DMS 273 (cell line): Measurements from ENCODE around the gene KRT77.
"Not testable (repeated sequence)": the region's sequence is repeated elsewhere in the genome, so short reads cannot be mapped to it uniquely, and the experiment has no call there.

Experiments used
- DNase-seq: peaks from one replicate; lab custom pipeline; 2025; ENCODE audit not compliant: unreplicated experiment; lab: John Stamatoyannopoulos, UW

KRT77 gene

DNA sequence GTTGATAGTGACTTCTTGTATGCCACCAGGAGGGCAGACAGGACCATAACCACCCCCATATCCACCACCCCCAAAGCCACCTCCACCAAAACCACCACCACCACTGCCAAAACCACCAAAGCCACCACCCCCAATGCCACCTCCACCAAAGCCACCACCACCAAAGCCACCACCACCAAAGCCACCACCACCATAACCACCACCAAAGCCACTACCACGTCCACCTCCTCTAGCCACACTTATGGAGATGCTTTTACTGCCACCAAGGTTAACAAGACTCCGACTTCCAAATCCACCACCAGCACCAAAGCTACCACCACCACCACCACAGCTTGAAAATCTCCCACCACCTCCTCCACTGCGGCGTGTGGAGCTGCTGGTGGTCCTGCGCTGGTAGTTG, 23.4 kb downstream of the KRT77 start:
- DNase-seq = no peak

DNA sequence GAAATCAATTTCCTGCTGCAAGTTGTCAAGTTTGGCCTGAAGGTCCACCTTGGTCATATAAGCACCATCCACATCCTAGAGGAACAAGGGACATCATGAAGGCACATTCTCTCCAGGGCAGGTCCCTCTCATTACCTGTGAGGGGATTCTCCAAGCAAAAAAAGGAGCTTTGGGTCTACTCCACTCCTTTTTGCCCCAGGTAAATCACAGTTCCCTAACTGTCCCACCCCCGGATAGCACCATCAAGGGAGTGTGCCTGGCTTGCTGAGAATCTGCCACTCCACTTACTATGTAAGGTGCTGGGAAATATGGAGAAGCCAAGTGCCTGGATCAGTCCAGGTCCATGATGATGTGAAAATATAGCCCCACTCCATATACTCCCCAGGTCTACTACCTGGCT, 25.7 kb downstream of the KRT77 start:
- DNase-seq = no peak

DNA sequence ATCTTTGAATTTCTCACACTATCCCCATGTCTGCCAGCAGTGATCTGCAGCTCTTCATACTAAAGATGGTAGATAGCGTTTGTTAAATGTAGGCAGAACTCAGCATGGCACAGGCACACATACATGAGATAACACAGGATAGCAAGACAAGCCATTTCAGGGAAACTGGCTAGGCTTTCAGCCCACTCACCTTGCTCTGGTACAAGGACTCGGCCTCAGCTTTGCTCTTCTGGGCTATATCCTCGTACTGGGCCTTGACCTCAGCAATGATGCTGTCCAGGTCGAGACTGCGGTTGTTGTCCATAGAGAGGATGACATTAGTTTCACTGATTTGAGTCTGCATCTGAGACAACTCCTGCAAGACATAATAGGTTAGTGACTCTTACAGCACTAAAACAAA, 26.2 kb downstream of the KRT77 start:
- no peak for DNase-seq

DNA sequence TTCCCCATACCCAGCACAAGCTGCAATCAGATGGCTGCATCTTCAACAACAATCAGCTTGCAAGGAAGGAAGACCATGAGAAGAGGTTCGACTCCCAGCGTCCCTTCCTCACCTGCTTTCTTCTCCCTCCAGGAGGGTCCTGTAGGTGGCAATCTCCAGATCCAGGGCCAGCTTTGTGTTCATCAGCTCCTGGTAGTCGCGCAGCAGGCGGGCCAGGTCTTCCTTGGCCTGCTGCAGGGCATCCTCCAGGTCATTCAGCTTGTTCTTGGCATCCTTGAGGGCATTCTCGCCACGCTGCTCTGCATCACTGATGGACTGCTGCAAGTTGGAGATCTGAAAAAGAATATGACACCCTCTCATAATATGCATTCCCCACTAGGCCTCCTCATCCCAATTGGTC, 27.2 kb downstream of the KRT77 start:
- DNase-seq = no peak

DNA sequence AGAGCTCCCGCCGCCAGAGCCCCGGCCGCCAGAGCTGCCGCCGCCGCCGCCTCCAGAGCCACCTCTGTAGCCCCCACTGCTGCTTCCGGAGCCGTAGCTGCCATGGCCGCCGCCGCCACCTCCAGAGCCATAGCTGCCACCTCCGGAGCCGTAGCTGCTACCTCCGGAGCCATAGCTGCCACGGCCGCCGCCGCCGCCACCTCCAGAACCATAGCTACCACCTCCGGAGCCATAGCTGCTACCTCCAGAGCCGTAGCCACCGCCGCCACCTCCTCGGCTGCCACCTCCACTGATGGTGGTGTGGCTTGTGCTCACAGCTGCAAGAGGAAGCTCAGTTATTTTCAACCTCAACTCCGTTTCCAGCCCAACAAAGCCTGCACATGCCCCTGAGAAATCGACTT, 28.0 kb downstream of the KRT77 start:
- DNase-seq = no peak

DNA sequence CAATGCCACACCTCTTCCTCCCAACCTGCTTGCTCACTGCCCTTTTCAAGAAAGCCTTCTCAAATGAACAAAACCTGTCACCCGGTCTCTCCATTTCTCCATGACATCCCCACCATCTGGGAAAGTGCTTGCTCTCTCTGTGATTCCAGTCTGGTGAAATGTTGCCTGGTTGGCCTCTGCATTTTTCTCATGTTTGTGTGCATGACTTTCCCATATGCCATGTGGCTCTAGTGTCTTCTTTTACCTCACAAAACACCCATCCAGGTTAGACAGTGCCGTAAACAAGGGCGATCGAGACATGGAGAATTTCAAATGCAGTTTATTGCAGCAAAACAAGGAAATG, 28.9 kb downstream of the KRT77 start:
- DNase-seq = no peak

DNA sequence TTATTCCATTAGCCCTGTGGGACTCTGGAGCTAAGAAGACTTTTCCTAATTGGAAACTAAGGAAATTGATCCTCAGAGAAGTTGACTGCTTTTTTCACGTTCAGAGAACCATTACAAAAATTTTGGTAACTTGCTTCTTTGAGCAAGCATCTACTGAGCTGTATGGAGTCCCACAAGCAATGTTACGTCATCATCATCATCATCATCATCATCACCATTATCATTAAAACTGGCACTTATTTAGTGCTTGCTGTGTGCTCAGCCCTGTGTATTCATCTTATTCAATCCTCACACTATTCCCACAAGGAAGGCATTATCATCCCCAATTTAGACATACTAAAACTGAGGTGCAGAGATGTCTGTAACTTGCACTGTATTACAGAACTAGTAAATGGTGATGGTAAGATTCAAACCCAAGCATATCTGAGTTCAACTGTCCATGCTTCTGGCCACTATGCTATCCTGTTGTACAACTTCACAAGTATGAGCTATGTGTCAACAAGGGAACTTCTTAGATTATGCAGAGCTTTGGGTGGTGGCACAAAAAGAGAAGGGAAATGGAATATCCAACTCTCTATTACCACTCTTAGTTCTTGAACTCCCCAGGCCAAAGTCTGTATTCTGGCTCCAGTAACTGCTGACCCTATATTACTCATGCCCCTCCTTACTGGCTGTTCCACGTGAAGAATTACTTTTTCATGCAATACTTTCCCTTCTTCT, 29.5 kb downstream of the KRT77 start:
- no peak for DNase-seq

DNA sequence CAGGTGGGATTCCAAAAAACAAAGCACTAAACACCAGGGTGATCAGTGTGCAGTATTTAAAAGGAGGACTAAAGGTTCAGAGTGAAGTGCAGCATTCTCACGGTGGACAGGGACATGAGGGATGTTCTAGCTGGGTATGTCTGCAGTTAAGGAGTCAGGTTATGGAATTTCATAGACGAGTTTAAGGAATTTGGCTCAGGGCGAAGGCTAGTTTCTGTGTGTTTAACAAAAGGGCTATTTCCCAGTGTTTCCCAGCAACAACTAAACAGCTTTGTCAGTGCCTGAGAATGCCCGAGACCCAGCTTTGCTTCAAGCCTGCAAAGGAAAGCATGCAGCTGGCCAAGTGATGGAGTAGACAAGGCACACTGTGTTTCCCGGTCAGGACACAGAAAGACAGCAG, 30.1 kb downstream of the KRT77 start:
- no peak for DNase-seq

DNA sequence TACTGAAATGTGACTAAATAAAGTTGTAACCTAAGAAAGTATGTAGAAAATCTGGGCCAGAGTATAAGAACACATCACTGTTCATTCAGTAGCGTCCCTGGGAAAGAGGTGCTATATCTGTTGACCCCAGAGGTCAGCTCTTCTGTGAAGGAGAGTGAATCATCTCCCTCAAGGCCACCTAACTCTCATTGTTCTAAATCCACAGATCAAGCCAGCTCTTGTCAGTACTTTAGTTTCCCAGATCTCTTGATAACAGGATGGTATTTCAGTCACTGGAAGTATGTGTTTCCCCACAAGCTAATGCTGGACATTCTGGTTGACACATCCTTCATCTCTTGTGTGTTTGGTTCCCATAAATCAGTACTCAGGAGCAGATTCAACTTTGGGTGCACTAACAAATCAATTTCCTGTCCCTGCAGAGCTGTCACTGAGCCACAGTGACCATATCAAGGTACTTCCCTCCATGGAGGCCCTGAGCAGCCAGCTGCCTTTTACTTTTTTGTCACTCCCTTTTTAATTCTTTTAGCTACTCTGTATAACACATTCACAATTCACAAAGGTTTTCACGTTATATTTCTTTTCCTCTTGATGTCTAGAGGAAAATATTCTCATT, 30.9 kb downstream of the KRT77 start:
- DNase-seq = no peak

DNA sequence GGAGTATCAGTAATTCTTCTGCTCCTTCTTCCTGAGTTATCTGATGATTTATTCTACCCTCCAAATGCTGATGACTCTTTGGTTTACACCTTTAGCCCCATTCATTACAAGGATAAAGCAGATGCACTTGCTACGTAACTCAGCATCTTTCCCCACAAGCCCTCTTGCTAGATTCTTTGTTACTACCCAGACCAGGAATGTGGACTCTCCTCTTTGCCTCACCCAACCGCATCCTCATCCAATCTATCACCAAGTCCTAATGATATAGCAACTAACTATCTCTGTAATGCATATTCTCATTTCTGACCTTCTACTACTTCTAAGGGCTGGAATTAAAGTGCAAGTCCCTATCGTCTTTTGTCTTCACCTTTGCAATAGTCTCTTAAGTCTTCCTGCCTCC, 32.4 kb downstream of the KRT77 start:
- DNase-seq = no peak

DNA sequence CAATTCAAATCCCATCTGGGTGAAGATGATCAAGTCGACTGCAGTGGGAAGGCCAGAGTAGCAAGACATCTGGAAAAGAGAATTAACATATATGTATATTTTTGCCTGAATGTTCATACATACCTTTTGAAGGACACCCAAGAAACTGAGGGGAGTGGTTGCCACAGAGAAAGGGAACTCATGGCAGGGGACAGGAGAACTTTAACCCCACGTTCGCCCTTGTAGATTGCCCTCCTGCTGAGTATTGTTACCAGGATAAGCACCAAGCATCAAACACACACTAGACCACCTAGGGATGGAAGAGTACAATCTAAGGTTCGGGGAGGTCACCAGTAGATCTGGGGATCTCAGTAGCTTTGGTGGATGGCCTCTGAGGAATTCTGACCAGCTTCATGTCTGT, 32.8 kb downstream of the KRT77 start:
- no peak for DNase-seq

DNA sequence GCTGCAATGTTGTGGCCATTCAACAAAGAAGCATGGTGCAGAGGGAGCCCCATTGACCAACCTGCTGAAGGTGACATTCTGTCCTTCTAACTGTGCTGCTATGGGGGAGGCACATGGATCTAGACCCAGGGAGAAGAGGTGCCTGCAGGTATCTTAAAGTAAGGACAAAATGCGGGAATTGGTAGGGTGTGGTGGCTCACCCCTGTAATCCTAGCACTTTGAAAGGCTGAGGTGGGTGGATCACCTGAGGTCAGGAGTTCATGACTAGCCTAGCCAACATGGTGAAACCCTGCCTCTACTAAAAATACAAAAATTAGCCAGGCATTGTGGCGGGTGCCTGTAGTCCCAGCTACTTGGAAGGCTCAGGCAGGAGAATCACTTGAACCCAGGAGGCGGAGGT, 33.4 kb downstream of the KRT77 start:
- not testable (repeated sequence) for DNase-seq

DNA sequence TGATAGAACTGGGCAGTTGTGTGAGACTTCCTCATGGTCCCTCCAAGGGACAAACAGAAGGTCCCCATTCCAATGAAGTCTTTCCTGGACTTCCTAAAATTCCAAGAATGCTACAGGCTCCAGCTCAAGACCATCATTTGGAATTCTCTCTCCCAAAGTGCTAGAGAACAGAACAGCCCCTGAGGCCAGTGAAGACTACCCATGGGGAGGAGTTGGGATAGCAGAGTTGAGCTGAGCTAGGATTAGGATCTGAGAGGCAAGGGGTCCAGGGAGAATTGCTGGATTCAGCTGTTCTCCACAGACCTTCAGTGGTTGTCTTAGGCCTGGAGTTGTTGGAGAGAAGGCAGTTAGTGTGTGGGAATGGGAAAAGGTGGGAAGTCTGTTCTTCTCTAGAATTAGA, 33.9 kb downstream of the KRT77 start:
- DNase-seq = no peak

DNA sequence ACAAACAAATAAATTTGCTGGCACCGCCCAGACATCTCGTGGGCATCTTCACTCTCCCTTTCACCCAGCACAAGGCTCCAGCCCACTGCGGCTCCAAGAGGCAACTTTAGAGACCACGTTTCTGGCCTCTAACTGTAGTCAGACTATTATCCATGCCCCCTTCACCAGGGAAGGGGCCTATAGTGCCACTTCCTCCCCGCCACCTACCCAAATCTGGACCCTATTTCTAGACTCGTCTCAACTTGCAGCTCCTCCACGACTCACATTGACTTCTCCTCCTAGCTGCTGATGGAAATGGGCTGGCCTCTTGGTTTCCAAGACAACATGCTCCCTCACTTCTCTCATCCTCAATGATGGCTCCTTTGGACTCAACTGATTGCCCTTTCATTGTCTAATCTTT, 35.4 kb downstream of the KRT77 start:
- no peak for DNase-seq

DNA sequence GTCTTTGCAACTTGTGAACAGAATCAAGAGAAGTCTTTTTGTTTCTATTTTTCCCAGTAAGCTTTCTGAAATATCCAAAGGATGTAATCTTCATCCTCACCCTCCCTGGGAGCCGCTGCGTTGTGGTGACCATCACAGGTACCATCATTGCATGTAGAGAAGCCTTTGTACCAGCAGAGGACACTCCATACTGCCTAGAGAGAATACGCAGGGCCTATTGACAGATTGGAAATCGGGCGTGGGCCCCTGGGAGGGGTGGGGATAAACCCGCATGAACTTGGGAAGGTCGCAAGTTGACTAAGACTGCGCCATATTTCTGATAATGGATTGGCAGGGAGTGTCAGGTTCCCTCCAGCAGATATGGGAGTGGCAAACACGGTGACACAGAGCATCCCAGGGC, 35.8 kb downstream of the KRT77 start:
- DNase-seq = no peak

DNA sequence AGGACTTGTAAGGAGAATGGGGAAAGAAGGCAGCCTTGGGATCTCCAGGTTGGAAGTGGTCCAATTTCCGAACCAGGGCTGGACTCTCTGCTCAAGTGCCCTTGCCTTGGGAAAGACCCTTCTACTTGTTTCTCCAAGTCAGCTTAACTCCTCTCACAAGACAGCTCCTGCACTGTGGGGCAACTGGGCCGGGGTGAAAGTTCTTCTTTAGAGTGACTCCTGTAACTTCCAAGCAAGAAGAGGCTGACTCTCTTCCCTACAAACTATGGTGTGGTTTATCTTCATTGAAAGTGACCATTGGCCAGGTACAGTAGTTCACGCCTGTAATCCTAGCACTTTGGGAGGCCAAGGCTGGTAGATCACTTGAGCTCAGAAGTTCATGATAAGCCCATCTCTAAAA, 36.9 kb downstream of the KRT77 start:
- no peak for DNase-seq

DNA sequence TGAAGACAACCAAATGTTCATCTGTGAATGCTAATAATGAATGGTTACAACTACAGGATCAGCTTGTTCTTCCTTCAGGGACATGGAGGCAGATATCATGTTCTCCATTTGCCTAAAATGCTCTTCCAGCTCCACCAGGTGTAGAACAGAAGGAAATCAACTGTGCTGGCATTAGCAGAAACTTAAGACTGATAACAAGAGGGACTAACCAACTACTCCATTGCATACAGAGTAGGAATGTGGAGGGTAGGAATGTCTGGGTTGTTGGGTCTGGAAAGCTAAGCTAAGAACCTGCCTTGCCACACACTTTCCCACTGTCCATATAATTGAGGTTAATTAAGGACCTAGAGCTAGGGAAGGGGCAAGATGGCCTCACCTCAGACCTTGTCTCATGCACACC, 39.9 kb downstream of the KRT77 start:
- no peak for DNase-seq

DNA sequence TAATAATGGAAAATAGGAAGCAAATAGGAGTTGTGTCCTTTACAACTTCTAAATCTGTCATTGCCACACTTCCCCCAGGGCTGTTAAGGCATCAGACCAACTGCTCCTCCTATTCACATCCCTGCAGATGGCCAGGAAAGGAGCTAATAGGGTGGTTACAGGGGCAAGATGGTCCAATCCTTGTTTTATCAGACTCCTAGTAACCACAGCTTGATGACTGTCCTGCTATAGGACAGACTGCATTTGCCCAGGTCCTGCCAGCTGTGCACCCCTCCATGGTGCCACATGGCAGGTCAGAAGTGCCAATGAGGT, 40.5 kb downstream of the KRT77 start:
- no peak for DNase-seq

DNA sequence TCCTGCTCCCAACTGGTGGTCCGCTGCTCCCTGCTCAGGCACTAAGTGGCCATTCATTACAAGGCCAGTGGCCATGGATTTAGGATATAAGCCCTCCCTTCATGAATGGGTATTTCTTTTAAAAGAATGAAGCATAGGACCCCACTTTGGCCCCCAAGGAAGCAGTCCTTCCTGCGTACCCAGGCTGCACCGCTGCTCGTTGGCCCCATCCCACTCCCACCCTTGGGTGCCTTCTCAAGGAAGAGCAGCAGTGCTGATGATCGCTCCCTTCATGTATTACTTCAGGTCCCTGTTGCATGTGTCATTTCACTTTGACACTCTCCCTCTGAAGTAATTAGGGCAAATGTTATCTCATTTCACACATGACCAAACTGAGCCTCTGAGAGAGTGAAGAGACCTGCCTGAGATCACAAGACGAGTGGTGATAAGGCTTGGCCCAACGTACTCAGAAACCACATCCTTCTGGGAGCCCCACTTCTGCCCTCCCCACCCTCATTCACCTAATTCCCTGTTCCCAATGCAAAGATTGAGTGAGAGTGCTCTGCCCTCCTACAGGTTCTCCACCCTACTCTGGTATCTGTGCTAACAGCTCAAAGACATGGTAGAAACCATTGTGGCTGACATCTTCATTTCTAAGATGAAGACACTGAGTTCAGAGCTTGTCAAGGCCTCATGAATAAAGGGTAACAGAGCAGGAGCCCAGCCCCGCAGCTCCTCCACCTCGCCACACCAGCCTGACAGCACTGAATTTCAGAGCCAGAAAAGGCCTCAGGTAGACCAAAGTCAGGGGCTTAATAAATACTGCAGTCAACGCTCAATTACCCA, 41.0 kb downstream of the KRT77 start:
- DNase-seq = no peak

DNA sequence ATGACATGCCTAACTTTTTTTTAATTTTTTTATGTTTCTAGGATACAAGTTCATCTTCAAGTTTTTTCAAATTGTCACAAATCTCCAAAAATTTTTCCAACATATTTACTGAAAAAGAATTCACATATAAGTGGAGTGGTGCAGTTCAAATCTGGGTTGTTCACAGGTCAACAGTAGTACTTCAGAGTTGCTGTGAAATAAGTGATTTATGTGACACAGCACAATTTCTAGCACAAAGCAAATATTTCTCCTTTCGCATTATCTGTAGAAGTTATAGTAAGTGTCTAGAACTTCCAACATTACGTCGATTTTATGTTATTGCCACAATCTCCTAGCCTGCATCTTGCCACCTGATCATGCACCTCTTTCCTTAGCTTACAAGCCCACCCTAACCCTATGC, 41.7 kb downstream of the KRT77 start:
- no peak for DNase-seq

DNA sequence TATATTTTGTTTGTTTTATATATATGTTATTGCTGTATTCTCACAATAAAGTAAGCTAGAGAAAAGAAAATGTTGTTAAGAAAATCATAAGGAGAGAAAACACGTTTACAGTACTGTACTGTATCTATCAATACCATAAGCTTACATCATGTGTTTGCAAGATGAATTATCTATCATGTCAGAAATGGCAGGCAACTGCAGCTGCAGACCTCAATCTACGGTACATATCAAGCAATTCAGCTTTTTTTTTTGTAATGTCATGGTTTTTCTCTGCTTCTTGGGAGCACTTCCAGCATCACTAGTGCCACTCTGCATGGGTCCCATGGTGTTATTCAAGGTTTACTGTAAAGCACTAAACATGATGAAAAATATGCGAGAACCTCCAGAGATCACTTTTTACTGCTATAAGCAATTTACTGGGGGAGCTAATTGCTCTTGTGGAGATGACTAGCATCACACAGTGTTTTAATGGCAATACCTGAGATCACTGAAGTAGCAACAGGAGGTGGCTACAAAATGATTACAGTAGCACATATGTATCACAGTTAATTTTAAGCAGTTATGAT, 42.3 kb downstream of the KRT77 start:
- no peak for DNase-seq

DNA sequence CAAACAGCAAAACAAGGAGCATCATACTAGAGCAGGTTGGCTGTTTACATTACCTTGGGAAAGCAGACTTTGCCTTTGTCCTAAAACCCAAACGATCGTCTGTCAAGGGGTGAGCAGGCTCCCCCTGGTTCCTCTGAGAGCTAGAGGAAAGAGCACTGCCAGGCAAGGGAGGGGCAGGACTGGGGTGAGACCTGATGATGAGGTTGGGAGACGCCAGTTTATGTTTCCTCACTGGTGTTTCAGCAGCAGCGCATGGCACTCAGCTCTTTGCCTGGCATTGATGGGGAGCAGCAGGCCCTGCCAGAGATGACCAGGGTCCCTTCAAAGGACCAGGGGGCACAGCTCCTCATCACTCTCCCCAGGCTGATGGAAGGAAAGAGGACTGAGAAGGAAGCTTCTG, 43.4 kb downstream of the KRT77 start:
- no peak for DNase-seq
